Raji (cell line): Measurements from ENCODE around the gene LILRB4.

ENCODE experiments used
- POLR2A ChIP-seq: IDR thresholded peaks from 2 replicates; pipeline ENCODE4 v1.6.1; 2011; ENCODE audit warnings: low read depth, low read length, control low read depth; ENCODE audit not compliant: insufficient read depth

LILRB4 gene

GRCh38 chr19:54654447-54655321, 8.1 kb upstream of the LILRB4 start:
- no peak for TF ChIP-seq POLR2A

DNA sequence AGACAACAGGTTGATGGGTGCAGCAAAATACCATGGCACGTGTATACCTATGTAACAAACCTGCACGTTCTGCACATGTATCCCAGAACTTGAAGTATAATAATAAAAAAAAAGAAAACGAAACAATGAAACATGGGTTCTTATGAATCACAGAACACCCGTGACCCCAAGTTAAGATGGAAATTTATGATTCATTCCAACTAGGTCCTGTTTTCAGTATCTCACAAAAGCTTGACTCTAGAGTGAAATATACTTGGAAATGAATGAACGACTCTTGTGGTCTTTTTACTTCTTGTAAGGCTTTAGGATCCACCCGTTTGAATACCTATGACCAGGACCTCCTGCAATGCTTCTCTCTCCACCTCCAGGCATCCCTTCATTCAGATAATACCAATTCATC, 3.5 kb upstream of the LILRB4 start:
- TF ChIP-seq POLR2A = no peak

DNA sequence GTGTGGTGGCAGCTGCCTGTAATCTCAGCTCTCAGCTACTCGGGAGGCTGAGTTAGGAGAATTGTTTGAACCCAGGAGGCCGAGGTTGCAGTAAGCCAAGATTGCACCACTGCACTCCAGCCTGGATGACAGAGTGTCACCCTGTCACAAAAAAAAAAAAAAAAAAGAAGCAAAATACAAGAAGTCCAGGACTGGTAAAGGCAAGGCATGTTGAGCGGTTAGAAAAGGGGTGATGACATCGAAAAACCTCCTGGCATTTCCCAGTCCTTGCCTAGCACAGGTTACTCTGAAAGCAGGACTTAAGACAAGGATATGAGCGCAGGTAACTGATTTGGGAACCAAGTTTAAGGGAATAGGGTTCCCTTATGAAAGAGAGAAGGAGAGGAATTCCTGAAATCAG, 2.5 kb upstream of the LILRB4 start:
- TF ChIP-seq POLR2A = no peak

DNA sequence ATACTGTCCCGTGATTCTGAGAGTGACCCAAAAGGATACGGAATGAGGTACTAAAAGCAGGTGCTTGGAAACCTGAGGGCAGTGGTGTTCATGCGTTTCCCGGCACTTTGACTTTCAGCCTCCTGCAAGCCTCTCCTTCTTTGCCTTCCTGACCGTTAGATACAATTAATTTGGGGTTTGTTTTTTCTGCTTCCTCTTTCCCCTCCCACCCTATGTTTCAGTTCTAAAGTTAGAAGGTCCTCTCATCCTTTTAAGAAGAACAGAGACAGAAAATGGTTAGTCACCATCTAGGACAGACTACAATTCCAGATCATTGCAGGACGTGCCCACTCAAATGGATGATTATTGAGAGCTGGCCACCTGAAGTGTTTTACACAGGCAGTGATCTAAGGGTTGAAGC, 1.8 kb upstream of the LILRB4 start:
- no peak for TF ChIP-seq POLR2A

- no peak for TF ChIP-seq POLR2A
These were observed 821 bp upstream of the LILRB4 start for GRCh38 chr19:54661846-54662481.

DNA sequence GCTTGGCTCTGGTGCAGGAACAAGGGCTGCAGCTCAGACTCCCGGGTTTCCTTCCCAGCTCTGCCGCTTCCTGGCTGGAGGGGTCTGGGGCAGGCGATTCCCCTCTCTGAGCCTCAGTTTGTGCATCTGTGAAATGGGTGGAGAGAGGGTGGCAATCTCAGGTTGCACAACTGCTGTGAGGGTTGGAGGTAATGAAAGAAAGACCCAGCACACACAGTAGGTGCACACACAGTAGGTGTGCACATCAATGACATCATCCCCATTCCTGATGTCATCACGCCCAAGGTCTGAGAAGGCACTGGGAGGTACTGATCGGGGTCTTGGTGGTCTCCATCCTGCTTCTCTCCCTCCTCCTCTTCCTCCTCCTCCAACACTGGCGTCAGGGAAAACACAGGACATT, 2.7 kb downstream of the LILRB4 start:
- TF ChIP-seq POLR2A = no peak

DNA sequence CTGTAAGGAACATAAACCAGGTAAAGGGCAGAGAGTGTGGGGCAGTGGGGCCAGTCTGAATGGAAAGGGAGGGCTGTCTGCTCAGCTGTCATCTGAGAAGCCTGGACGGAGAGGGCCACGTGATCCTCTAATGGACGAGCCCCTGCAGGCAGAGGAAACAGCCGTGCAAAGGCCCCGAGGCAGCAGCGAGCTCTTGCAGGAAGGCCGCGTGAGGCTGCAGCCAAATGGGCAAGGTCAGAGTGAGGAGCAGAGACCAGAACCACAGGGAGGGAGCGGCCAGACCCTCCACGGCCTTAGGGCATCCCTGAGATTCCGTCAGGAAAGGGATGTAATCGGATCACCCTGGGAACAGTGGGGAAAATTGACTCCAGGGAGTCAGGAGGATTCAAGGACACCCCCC, 4.4 kb downstream of the LILRB4 start:
- TF ChIP-seq POLR2A = no peak

- no peak for TF ChIP-seq POLR2A
These were observed 5.6 kb downstream of the LILRB4 start for GRCh38 chr19:54668353-54668752.

DNA sequence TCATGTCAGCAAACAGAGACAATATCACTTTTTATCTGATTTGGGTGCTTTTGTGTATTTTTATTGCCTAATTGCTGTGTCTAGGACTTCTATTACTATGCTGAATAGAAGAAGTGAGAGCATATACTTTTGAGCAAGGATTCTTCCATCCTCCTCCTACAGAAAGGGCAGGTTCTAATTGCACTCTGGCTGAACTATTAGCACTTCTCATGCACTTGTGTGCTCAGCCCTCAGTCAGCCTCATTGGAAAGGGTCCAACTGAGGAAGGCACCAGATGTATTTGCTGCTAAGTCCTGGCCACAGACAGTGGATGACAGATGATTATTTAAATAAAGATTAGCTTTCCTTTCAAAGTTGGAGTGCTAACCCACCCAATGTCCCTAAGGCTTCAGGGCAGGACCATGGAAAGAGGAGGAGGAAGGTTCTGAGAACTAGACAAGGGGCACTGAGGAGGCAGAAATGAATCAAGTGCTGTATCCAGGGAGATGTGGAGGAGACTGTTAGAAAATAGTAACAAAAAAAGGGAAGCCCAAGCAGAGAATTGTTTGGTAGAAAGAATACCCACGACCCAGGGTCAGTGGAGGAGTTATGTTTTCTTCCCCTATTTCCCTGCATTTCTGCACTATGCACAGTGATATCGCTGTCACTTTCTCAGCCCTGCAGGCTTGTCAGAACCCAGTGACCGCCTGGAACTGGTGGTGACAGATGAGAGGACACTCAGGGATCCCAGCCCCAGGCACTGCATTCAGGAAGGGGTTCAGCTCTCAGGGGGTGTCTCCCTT, 8.0 kb downstream of the LILRB4 start:
- TF ChIP-seq POLR2A = no peak

- no peak for TF ChIP-seq POLR2A
These were observed 10.4 kb downstream of the LILRB4 start for GRCh38 chr19:54673222-54673621.

DNA sequence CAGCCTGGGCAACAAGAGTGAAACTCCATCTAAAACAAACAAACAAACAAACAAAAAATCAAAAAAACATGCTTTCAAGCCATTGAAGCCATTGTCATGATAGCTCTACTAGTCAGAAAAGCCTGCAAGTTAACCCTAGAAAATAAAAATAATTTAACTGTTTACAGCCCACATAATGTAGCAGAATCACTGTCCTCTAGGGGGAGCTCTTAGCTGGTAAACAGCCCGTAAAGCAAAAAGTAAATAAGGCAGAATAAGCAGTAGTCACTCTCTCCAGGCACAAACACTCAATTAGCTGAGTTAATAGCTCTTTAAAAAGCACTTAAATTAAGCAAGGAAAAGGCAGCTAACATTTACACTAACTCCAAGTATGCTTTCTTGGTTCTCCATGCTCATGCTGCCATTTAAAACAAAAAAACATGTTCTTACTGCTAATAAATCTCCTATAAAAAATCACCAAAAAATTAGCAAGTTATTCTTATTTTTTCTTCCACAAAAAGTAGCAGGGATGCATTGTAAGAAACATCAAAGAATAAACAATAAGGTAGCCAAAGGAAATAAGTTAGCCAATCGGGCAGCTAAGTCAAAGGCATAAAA, 11.3 kb downstream of the LILRB4 start:
- TF ChIP-seq POLR2A = no peak

GRCh38 chr19:54677217-54677616, 14.4 kb downstream of the LILRB4 start:
- TF ChIP-seq POLR2A = no peak

DNA sequence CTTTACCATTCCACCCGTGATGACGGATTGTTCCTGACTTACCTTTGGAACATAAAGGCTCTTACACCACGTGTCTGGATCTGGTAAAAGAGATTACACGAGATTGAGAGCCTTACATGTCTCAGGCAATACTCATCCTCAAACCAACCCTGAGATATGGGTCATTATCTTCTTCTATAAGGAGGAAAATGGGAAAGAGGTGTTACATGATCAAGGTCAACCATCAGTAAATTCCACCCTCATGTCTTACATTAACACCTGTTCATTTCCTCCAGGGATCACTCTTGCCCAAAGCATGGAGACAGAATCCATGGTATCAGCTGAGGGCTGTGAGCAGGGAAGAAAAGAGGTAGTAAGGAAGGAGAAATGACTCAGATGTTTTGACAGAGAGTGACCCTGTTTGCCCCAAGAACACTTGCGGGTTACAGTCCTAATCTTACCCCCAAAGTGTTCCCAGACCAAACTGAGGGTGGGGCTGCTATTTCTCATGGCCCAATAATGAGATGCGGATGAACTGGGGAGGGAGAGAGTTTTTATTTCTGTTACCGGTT, 19.6 kb downstream of the LILRB4 start:
- TF ChIP-seq POLR2A = no peak

DNA sequence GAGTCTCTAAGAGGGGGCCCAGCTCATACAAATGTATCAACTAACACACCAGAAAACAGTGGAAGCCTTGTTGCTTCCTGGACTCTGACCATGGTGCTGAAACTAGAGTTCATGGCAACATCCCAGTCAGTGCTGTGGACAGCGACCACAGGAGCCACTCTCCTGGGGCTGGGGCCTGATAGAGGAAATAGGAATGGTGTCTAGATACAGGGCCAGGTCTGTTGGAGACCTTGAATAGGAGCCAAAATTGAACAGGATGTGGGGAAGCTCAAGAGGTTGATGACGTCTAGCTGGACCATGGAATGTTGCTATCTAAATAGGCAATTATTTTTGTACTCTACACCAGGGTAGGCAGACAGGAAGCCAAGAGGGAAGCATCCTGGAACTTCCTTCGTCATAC, 21.7 kb downstream of the LILRB4 start:
- TF ChIP-seq POLR2A = no peak

GRCh38 chr19:54691582-54692297, 29.0 kb downstream of the LILRB4 start:
- no peak for TF ChIP-seq POLR2A

DNA sequence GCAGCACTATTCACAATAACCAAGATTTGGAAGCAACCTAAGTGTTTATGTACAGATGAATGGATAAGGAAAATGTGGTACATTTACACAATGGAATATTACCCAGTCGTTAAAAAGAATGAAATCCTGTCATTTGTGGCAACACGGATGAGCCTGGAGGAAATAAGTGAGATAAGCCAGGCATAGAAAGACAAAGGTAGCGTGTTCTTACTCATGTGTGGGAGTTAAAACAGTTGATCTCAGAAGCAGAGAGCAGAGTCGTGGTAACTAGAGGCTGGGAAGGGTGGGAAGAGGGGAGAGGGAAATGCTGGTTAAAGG, 29.5 kb downstream of the LILRB4 start:
- TF ChIP-seq POLR2A = no peak
